ENCODE measurements around the gene POU4F2.
"Not testable (repeated sequence)": the region's sequence is repeated elsewhere in the genome, so short reads cannot be mapped to it uniquely, and the experiment has no call there.

POU4F2 gene

GRCh38 chr4:146654687-146655520 is 16.2 kb downstream of the POU4F2 start:
- no peak for DNase-seq (ENCODE audit: low read depth in 2 of 2)

DNA sequence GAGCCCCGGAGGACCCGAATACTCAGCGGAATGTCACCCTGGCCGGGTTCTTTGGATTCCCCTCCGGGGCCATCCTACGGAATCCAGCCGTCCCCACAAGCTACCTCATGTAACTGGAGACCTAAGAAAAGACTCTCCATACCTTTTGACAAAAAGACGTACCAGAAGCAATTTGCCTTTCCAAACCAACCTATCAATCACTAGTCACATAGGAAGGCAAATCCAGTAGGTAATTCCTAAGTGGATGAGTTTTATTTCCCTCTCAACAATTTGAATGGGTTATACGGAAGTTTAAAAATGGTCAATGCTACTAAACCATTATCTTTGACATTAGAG is 16.8 kb downstream of the POU4F2 start:
- DNase-seq (ENCODE audit: low read depth in 2 of 2): no peak

- DNase-seq (ENCODE audit: low read depth in 2 of 2): no peak
Observed at GRCh38 chr4:146661367-146661766, 22.7 kb downstream of the POU4F2 start.

DNA sequence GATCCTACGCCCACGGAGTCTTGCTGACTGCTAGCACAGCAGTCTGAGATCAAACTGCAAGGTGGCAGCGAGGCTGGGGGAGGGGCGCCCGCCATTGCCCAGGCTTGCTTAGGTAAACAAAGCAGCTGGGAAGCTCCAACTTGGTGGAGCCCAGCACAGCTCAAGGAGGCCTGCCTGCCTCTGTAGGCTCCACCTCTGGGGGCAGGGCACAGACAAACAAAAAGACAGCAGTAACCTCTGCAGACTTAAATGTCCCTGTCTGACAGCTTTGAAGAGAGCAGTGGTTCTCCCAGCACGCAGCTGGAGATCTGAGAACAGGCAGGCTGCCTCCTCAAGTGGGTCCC is 25.2 kb downstream of the POU4F2 start:
- not testable (repeated sequence) for DNase-seq (ENCODE audit: low read depth in 2 of 2)

DNA sequence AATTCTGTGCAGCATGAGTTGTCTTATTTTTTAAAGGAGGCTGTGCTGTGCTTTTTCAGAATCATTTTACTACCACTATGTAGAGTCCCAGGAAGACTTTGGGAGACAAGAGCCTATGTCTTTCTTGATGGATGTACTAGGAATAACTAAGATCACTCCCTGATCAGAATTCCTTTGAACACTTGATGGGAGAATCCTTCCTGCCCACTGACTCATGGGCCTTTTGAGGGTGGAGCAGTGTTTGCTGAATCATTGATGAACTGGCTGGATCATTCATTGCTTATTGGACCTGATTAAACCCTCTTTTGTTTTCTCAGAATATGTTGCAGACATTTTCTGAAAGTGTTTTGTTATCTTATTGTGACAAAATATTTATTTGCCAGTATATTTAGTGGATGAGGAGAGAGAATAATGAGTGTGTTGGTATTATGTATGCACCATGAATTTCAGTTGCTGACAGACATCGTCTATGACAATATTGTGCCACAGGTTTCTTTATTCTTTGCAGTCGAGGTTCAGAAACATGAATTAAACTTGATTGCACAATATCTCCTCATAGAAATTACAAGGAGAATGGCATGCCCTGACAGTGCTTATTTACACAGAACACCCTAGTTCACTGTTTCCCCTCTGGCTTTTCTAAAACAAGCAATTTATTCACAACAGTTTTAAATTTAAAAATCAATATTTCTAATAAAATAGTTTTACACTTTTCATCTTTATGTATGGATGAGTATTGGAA is 36.3 kb downstream of the POU4F2 start:
- no peak for DNase-seq (ENCODE audit: low read depth in 2 of 2)
